PC-3 (cell line): ENCODE measurements around the gene KRTAP27-1.

Source experiments
- EZH2 ChIP-seq: fragments of 300-600 bp; sonication (generic); IDR thresholded peaks from one replicate; pipeline ENCODE4 v1.6.1; 2017; ENCODE audit warnings: antibody characterized with exemption, mild to moderate bottlenecking, low read length; ENCODE audit not compliant: unreplicated experiment
- TF ChIP-seq, protein P1 (sequence below): fragments of 300-600 bp; sonication (generic); conservative IDR thresholded peaks from 2 replicates; pipeline ENCODE4 v1.5.1; 2017; ENCODE audit warnings: antibody characterized with exemption, low read depth, mild to moderate bottlenecking, low read length

DNA sequence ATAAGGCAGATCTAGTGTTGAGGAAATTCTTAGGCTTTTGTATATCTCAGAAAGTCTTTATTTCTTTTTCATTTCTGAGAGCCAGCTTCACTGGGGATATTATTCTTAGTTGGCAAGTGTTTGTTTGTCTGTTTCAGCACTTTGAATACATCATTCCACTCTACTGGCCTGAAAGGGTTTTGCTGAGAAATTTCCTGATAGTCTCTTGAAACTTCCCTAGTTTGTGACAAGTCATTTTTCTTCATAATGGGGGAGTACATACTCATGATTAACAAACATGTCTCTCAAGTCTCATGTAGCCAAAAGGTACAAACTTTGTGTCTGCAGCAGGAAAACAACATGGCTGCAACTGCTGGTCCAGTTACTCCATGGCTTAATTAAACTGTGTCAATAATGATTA is 11.1 kb downstream of the KRTAP27-1 start:
- TF ChIP-seq, protein P1, sequence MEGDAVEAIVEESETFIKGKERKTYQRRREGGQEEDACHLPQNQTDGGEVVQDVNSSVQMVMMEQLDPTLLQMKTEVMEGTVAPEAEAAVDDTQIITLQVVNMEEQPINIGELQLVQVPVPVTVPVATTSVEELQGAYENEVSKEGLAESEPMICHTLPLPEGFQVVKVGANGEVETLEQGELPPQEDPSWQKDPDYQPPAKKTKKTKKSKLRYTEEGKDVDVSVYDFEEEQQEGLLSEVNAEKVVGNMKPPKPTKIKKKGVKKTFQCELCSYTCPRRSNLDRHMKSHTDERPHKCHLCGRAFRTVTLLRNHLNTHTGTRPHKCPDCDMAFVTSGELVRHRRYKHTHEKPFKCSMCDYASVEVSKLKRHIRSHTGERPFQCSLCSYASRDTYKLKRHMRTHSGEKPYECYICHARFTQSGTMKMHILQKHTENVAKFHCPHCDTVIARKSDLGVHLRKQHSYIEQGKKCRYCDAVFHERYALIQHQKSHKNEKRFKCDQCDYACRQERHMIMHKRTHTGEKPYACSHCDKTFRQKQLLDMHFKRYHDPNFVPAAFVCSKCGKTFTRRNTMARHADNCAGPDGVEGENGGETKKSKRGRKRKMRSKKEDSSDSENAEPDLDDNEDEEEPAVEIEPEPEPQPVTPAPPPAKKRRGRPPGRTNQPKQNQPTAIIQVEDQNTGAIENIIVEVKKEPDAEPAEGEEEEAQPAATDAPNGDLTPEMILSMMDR = no peak
- TF ChIP-seq EZH2 = no peak
